Panc1 (cell line): ENCODE results near the gene FBXL5.
"Not testable (repeated sequence)": the region's sequence is repeated elsewhere in the genome, so short reads cannot be mapped to it uniquely, and the experiment has no call there.

Experiments
- CTCF ChIP-seq: fragments of 450-650 bp; IDR thresholded peaks from 2 replicates; pipeline ENCODE4 v1.5.1; 2017; ENCODE audit warnings: mild to moderate bottlenecking
- POLR2AphosphoS5 ChIP-seq: IDR thresholded peaks from 2 replicates; pipeline ENCODE4 v1.6.1; 2012; ENCODE audit warnings: mild to moderate bottlenecking, low read depth, low read length, moderate library complexity
- SIN3A ChIP-seq: IDR thresholded peaks from 2 replicates; pipeline ENCODE4 v1.6.1; 2012; ENCODE audit warnings: low read depth, mild to moderate bottlenecking, low read length, moderate library complexity, borderline replicate concordance; ENCODE audit not compliant: insufficient read depth
- TCF7L2 ChIP-seq: IDR thresholded peaks from 2 replicates; pipeline ENCODE4 v1.6.1; 2011; ENCODE audit warnings: mild to moderate bottlenecking, low read depth, low read length, inconsistent platforms

GRCh38 chr4:15617407-15617806 is 37.8 kb downstream of the FBXL5 start:
- TF ChIP-seq CTCF, TCF7L2, POLR2AphosphoS5, SIN3A: not testable (repeated sequence)
